Measurements from ENCODE around the gene FDX2. TPM values are rescaled to one million over a fixed set of nuclear protein-coding genes. Genes with fewer than 3 reads are reported as not detected.

The FDX2 gene
- total RNA-seq, 1 donor from 2014 or later, result 24.7 TPM

GRCh38 chr19:10332158-10332964 is 16.5 kb upstream of the FDX2 start:
- Mint-ChIP-seq H3K27me3 (no peaks in the 10 kb centered on the region), H3K36me3 (ENCODE audit: insufficient read depth) (no peaks in the 10 kb centered on the region), H3K27ac (peak overlapping the region; percentile 96), H3K9me3 (ENCODE audit: low read depth) (no peaks in the 10 kb centered on the region), H3K4me3 (ENCODE audit: low read depth) (peak overlapping the region; percentile 96), H3K4me1 (ENCODE audit: low read depth) (peaks cover 12% of the 10 kb centered on the region)
- TF ChIP-seq, protein P1, sequence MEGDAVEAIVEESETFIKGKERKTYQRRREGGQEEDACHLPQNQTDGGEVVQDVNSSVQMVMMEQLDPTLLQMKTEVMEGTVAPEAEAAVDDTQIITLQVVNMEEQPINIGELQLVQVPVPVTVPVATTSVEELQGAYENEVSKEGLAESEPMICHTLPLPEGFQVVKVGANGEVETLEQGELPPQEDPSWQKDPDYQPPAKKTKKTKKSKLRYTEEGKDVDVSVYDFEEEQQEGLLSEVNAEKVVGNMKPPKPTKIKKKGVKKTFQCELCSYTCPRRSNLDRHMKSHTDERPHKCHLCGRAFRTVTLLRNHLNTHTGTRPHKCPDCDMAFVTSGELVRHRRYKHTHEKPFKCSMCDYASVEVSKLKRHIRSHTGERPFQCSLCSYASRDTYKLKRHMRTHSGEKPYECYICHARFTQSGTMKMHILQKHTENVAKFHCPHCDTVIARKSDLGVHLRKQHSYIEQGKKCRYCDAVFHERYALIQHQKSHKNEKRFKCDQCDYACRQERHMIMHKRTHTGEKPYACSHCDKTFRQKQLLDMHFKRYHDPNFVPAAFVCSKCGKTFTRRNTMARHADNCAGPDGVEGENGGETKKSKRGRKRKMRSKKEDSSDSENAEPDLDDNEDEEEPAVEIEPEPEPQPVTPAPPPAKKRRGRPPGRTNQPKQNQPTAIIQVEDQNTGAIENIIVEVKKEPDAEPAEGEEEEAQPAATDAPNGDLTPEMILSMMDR (IDR thresholded peaks at IDR 0.05; ENCODE audit: unreplicated experiment), result no peak
- DNase-seq (ENCODE audit: low spot score, unreplicated experiment), result no peak

- TF ChIP-seq, protein P1 (IDR thresholded peaks at IDR 0.05; ENCODE audit: unreplicated experiment), result no peak
- Mint-ChIP-seq H3K27ac (no peak overlapping the region), H3K4me3 (ENCODE audit: low read depth) (no peak overlapping the region), H3K4me1 (ENCODE audit: low read depth) (peaks cover 12% of the 10 kb centered on the region), H3K9me3 (ENCODE audit: low read depth) (no peaks in the 10 kb centered on the region), H3K36me3 (ENCODE audit: insufficient read depth) (no peaks in the 10 kb centered on the region), H3K27me3 (no peaks in the 10 kb centered on the region)
- no peak for DNase-seq (ENCODE audit: low spot score, unreplicated experiment)
These were observed 13.7 kb upstream of the FDX2 start for GRCh38 chr19:10329555-10329954.

DNA sequence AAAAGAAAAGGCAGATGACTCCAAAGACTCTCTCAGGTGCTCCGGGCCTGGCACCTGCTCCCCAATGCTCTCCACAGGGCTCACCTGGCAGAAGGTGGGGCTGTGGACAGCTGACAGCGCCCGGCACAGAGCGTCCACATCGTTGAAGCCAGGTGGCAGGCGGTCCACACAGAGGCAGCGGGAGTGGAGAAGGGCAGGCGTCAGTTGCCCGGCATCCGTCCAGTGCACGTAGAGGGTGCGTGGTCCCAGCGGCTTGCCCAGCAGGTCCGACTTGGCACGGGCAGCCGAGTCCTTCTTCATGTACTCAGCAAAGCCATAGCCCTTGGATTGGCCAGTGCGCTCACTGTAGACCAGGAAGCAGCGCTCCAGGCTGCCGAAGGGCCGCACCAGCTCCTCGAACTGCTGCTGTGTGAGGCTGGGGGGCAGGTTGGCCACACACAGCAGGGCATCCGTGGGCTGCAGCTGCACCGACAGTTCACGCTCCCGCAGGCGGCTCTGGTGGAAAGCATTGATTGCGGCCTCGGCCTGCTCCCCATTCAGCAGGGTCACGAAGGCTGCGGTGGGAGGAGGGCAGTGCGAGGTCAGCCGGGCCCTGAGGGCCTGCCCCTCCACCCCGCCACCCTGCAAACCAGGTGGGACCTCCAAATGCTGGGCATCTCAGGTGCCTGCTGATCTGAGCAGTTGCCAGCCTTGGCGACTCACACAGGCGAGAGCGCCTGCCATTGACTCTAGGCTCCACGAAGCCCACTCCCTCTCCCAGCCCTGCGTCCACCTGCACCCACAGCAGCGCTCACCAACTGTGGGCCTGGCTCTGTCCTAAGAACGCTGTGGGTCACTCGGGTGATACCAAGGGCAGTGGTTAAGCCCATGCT is 13.0 kb upstream of the FDX2 start:
- Mint-ChIP-seq H3K27ac (no peak overlapping the region), H3K36me3 (ENCODE audit: insufficient read depth) (no peaks in the 10 kb centered on the region), H3K27me3 (no peaks in the 10 kb centered on the region), H3K9me3 (ENCODE audit: low read depth) (no peaks in the 10 kb centered on the region), H3K4me1 (ENCODE audit: low read depth) (peaks cover 9% of the 10 kb centered on the region), H3K4me3 (ENCODE audit: low read depth) (no peak overlapping the region)
- TF ChIP-seq, protein P1 (IDR thresholded peaks at IDR 0.05; ENCODE audit: unreplicated experiment), result no peak
- DNase-seq (ENCODE audit: low spot score, unreplicated experiment), result no peak

DNA sequence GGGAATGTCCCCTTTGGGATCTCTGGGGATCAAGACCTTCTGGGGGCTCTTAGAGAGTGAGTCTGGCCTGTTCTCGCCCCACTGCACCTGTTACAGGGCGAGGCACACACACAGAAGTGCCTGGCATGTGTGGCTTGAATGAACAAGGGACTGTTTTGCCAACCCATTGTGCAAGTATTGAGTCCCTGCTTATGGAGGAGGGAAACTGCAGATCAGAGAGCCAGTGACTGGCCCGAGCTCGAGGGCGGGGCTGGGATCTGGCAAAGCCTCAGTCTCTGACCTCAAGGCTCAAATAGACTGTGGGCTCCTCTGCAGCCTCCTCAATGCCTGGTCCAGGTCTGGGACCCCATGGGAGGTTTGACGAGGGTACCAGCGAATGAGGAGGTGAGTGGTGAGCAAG is 12.0 kb upstream of the FDX2 start:
- no peaks in the 10 kb centered on the region for H3K9me3 Mint-ChIP-seq (ENCODE audit: low read depth)
- H3K4me1 Mint-ChIP-seq (ENCODE audit: low read depth), result peaks cover 7% of the 10 kb centered on the region
- H3K4me3 Mint-ChIP-seq (ENCODE audit: low read depth), result no peak overlapping the region
- DNase-seq (ENCODE audit: low spot score, unreplicated experiment), result no peak
- H3K27me3 Mint-ChIP-seq, result no peaks in the 10 kb centered on the region
- TF ChIP-seq, protein P1 (IDR thresholded peaks at IDR 0.05; ENCODE audit: unreplicated experiment), result no peak
- H3K36me3 Mint-ChIP-seq (ENCODE audit: insufficient read depth), result no peaks in the 10 kb centered on the region
- no peak overlapping the region for H3K27ac Mint-ChIP-seq

DNA sequence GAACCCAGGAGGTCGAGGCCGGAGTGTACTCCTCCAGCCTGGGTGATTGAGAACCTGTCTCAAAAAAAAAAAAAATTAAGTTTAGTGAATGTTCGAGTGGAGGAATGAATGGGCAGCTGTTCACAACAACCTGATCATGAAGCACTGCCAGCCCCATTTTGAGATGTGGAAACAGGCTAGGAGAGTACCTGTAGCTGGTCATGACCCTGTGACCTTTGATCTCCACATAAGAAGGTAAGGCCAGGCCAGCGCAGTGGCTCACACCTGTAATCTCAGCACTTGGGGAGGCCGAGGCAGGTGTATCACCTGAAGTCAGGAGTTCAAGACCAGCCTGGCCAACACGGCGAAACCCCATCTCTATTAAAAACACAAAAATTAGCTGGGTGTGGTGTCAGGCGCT is 9.9 kb upstream of the FDX2 start:
- peaks cover 4% of the 10 kb centered on the region for H3K36me3 Mint-ChIP-seq (ENCODE audit: insufficient read depth)
- TF ChIP-seq, protein P1 (IDR thresholded peaks at IDR 0.05; ENCODE audit: unreplicated experiment), result no peak
- no peaks in the 10 kb centered on the region for H3K9me3 Mint-ChIP-seq (ENCODE audit: low read depth)
- H3K4me3 Mint-ChIP-seq (ENCODE audit: low read depth), result no peak overlapping the region
- no peaks in the 10 kb centered on the region for H3K27me3 Mint-ChIP-seq
- no peaks in the 10 kb centered on the region for H3K4me1 Mint-ChIP-seq (ENCODE audit: low read depth)
- no peak for DNase-seq (ENCODE audit: low spot score, unreplicated experiment)
- H3K27ac Mint-ChIP-seq, result peak overlapping the region; percentile 33
